Astrocyte of the cerebellum (primary cell): ENCODE results near the gene SCLY.

ENCODE experiments used
- DNase-seq: peaks from one replicate; pipeline ENCODE4 v3.0.0-alpha.2; 2011; ENCODE audit warnings: low read depth
- H3K4me3 ChIP-seq: 2 replicates; pipeline ENCODE4 v1.5.1; 2011; ENCODE audit warnings: mild to moderate bottlenecking, low read depth, low read length, moderate library complexity
- in situ Hi-C: cut with HindIII; loops from 2 replicates; pipeline ENCODE4 v1.10.0; 2017; ENCODE audit warnings: low sequenced_read_pairs
- TF ChIP-seq, protein P1 (sequence below): IDR thresholded peaks from 2 replicates; pipeline ENCODE4 v1.5.1; 2012; ENCODE audit warnings: low read length, low read depth, moderate library complexity, mild to moderate bottlenecking; ENCODE audit errors: missing control alignments

Gene SCLY

DNA sequence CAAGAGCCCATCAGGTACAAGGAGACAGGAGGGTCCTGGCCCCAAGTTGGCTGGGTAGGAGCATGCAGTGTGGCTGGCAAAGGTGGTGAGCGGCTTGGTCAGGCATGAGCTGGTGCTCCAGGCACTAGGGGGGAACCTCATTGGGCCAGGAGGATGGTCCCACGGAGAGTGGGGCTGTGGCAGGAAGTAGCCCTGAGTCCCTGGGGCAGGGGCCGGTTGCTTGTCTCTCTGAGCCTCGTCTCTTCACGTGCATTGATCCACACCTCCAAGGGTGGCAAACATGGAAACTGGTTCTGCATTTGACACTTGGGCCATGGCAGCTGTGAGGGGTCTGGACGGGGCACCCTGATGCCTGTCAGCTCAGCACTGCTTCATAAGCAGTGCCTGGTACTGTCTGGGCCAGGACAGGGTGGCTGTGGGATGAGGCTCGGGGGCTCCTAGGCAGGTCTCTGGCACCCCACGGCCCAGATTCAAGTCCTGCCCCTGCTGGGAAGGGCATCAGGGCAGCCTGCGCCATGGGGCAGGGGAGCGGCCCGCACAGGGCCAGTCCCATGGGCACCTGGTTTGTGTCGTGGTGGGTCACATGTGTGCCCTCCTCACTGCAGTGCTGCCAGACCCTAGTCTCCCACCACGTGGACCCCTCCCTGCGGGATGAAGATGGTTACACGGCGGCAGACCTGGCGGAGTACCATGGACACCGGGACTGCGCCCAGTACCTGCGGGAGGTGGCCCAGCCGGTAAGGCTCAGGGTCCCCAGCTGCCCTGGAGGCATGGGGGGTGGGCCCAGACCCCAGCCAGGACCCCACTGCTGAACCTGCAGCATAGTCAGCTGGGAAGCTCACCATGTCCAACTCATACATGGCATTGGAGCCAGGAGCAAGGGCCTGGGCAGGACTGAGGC lies 55.7 kb downstream of the SCLY start:
- TF ChIP-seq, protein P1, sequence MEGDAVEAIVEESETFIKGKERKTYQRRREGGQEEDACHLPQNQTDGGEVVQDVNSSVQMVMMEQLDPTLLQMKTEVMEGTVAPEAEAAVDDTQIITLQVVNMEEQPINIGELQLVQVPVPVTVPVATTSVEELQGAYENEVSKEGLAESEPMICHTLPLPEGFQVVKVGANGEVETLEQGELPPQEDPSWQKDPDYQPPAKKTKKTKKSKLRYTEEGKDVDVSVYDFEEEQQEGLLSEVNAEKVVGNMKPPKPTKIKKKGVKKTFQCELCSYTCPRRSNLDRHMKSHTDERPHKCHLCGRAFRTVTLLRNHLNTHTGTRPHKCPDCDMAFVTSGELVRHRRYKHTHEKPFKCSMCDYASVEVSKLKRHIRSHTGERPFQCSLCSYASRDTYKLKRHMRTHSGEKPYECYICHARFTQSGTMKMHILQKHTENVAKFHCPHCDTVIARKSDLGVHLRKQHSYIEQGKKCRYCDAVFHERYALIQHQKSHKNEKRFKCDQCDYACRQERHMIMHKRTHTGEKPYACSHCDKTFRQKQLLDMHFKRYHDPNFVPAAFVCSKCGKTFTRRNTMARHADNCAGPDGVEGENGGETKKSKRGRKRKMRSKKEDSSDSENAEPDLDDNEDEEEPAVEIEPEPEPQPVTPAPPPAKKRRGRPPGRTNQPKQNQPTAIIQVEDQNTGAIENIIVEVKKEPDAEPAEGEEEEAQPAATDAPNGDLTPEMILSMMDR = no peak
- H3K4me3 ChIP-seq = no peak overlapping the region
- in situ Hi-C loops = no loop called here
- no peak for DNase-seq

DNA sequence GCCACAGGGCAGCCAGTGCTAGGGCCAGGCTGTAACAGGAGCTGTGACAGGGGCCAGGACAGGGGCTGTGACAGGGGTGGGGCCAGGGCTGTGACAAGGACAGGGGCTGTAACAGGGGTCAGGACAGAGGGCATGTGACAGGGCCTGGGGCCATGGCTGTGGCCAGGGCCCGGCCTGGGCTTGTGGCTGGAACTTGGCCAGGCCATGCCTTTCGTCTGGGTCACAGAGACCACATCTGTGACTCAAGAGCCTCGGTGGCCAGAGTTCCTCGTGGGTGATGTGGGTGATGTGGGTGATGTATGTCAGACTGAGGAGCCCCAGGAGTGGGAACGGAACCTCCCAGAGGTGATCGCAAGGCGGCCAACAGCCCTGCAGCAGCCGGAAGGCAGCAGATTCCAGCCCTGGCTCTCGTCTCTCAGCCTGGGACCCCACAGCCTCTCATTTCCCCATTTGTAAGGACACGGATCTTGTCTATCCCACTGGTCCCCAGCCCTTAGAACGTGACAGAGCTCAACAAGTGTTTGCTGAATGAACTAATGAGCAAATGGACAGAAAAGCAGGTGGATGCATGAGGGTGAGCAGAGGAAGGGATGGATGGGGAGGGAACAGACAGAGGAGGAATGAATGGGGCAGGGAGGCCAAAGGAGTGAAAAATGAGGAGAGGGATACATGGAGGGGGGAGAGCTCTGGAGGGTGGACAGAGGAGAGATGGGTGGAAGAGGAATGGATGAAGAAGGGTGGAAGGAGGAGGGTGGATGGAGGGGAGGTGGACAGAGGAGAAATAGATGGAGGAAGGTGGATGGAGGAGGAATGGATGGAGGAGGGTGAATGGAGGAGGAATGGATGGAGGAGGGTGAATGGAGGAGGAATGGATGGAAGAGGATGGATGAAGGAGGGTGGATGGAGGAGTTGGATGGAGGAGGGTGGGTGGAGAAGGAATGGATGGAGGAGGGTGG lies 56.7 kb downstream of the SCLY start:
- in situ Hi-C loops = no loop called here
- TF ChIP-seq, protein P1 = no peak
- H3K4me3 ChIP-seq = no peak overlapping the region
- DNase-seq = no peak

DNA sequence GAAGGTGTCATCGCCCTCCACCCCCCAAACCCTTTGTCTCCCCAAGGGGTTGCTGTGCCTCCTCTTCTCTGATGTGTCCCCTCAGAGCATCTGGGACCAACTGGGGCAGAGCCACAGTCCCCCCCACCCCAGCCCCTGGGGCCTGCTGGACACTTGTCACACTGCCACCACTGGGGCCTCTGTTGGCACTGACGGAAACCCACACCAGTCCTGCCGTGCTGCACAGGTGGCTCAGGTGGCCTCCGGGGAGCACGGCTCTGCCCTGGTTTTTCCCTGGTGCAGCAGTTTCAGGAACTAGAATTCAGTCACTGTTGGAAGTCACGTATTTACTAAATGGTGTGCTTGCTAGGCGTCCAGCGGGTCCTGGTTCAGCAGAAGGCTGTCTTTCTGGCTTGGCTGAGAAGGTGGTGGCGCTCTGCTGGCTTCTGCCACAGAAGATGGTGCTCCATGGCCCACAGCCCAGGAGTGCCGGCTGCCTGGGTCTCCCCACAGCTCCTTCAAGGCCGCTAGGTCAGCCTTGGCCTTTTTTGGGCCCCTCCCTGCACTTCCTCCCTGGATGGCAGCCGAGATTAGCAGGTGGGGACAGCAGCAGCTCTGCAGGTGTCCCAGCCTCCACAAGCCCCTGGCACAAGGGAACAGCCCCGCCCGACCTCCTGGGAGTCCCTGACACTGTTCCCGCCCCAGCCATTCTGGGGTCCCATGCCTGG lies 59.1 kb downstream of the SCLY start:
- TF ChIP-seq, protein P1 = no peak

DNA sequence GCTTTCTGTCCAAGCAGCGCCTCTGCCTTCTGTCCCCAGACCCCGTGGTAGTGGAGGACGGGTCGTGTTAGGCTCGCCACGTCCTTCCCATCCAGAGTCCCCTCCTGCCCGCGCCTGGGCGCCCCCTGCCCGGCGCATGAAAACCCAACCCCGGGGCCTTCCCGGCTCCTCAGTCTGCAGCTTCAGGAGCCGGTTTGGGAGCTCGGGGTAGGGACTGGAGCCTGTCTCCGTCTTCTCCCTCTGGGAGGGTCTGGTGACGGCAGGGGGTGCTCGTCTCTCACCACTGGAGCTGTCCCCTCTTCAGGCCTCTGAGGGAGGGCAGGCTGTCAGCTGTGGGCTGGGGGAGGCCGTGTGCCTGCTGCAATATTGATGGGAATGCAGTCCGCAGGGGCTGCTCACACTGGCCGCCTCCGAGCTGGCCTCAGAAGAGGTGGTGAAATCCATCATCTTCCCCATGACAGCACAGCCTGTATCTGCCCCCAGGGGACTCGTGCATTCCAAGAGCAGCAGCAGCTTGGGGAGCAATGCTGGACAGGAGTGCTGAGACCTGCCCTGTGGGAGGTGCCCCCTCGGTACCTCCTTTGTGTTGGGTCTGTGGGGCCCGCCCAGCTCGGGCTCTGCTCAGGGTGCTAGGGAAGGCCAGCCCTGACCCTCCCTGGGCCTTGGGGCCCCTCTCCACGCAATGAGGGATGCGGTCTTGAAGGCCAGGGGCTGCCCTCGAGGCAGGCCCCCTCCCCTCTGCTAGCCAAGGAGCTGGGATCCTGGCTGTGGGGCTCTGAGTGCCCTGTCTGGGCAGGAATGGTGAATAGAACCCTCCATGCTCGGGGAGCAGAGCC lies 59.9 kb downstream of the SCLY start:
- DNase-seq = no peak
- TF ChIP-seq, protein P1 = no peak
- H3K4me3 ChIP-seq = no peak overlapping the region
- in situ Hi-C loops = no loop called here

More for the DNA sequence above, 59.1 kb downstream of the SCLY start:
- DNase-seq = no peak
- in situ Hi-C loops = no loop called here
- H3K4me3 ChIP-seq = no peak overlapping the region

DNA sequence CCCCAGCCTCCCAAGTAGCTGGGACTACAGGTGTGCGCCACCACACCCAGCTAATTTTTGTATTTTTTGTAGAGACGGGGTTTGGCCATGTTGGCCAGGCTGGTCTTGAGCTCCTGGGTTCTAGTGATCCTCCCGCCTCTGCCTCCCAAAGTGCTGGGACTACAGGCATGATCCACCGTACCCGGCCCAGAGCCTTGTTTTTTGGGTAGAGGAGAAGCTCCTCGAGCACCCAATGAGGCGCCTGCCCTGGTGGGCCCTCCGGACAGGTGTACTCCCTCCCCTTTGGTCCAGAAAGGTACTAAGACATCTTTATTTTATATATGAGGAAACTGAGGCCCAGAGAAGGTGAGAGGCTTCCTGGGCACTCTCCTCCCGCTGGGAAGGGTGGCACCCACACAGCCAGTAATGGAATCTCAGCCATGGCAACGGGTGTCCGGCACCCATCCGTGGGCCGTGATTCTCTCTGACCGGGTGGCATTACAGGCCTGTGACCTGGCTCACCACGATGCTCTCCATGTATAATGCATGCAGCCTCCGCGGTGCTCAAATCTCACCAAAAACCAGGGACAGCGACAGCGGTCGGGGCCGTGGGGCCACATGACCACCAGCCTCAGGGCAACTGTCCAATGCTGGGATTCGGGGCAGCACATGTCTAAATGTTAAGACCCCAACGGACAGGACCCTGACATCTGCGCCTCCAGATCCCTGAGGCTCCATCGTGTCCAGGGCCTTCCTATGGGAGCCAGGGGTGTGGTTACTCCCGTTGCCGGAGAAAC lies 60.9 kb downstream of the SCLY start:
- H3K4me3 ChIP-seq = no peak overlapping the region
- in situ Hi-C loops = no loop called here
- TF ChIP-seq, protein P1 = no peak
- no peak for DNase-seq
